Upper lobe of left lung (tissue), 4 donors: ENCODE measurements around the gene KDSR.

Source experiments
- CTCF ChIP-seq, 6 experiments: fragments of 450-650 bp in 4 of 6; fragments of 200-600 bp in 2 of 6; sonication (generic) in 2 of 6; IDR thresholded peaks; one replicate each; pipeline ENCODE4 v1.5.1; 2016 to 2019; ENCODE audit warnings: antibody characterized with exemption in 6 of 6
- EP300 ChIP-seq, 4 donors: sonication (generic); formaldehyde crosslinking; IDR thresholded peaks; one replicate each; pipeline ENCODE4 v1.5.1; 2017; ENCODE audit warnings: antibody characterized with exemption in 4 of 4, control low read depth in 2 of 4
- POLR2A ChIP-seq, 4 donors: fragments of 450-650 bp; IDR thresholded peaks; one replicate each; pipeline ENCODE4 v1.5.1; 2016 to 2017; ENCODE audit warnings: antibody characterized with exemption in 4 of 4, mild to moderate bottlenecking in 2 of 4
- POLR2AphosphoS5 ChIP-seq, 2 donors: sonication (generic); formaldehyde crosslinking; IDR thresholded peaks; one replicate each; pipeline ENCODE4 v1.5.1; 2017; ENCODE audit warnings: antibody characterized with exemption in 2 of 2

- TF ChIP-seq CTCF (IDR thresholded peaks at IDR 0.05) (no peak), POLR2A (IDR thresholded peaks at IDR 0.05) (no peak), POLR2AphosphoS5 (IDR thresholded peaks at IDR 0.05) (no peak), EP300 (IDR thresholded peaks at IDR 0.05) (no peak)
Observed at GRCh38 chr18:63407734-63408133, 40.7 kb upstream of the KDSR start.
